DMS 273 (cell line): ENCODE results near the gene CFTR.
"Not testable (repeated sequence)": the region's sequence is repeated elsewhere in the genome, so short reads cannot be mapped to it uniquely, and the experiment has no call there.

Source experiments
- DNase-seq: peaks from one replicate; lab custom pipeline; 2025; ENCODE audit not compliant: unreplicated experiment; lab: John Stamatoyannopoulos, UW

The CFTR gene

DNA sequence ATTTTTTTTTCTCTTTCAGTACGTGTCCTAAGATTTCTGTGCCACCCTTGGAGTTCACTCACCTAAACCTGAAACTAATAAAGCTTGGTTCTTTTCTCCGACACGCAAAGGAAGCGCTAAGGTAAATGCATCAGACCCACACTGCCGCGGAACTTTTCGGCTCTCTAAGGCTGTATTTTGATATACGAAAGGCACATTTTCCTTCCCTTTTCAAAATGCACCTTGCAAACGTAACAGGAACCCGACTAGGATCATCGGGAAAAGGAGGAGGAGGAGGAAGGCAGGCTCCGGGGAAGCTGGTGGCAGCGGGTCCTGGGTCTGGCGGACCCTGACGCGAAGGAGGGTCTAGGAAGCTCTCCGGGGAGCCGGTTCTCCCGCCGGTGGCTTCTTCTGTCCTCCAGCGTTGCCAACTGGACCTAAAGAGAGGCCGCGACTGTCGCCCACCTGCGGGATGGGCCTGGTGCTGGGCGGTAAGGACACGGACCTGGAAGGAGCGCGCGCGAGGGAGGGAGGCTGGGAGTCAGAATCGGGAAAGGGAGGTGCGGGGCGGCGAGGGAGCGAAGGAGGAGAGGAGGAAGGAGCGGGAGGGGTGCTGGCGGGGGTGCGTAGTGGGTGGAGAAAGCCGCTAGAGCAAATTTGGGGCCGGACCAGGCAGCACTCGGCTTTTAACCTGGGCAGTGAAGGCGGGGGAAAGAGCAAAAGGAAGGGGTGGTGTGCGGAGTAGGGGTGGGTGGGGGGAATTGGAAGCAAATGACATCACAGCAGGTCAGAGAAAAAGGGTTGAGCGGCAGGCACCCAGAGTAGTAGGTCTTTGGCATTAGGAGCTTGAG, at the start of gene CFTR:
CFTR (plus strand) TSS at position 801 of the 830 bp plus-strand sequence. CDS start 70 bp downstream, outside the sequence.
- DNase-seq, result peak; percentile 12

DNA sequence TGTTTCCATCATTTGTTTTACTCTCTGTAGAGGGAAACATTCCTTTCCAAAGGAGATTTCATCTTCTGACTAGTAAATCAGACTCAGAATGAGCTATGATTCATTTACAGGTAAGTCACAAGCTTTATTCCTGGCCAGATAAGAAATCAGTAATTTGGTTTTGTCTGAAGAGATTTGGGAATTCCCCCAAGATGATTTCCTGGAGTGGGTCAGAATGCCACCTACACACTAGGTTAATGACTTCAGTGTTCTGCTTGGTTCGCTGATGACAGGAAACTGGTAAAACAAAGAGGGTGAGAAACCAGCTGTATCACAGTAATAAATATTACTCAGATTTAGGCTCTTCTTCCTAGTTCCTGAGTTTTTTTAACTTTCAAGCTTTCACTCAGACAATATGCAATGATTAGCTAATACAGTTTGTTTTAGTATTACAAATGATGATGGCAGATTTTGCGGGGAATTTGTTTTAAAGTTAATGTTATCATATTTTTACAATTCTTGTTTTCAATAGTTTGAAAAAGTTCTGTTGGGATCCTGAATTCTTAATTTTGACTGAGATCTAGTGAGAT, 44.3 kb upstream of the CFTR start:
- no peak for DNase-seq

DNA sequence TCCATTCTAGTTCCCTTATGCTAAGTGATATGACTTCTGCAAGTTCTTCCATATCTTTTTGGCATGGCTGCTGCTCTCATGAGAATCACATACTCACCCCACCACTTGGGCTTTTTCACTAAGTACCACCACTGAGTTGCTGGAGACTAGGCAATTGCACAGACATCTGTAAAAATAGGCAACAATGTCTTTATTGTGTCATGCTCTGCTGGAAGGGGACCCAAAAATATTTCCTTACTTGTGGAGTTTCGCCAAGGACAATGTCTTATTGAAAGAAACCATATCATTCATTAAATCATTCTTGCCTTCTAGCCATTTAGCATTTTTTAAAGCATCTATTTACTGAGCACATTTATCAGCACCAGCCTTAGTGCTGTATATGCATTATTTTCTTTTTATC, 35.2 kb upstream of the CFTR start:
- no peak for DNase-seq

DNA sequence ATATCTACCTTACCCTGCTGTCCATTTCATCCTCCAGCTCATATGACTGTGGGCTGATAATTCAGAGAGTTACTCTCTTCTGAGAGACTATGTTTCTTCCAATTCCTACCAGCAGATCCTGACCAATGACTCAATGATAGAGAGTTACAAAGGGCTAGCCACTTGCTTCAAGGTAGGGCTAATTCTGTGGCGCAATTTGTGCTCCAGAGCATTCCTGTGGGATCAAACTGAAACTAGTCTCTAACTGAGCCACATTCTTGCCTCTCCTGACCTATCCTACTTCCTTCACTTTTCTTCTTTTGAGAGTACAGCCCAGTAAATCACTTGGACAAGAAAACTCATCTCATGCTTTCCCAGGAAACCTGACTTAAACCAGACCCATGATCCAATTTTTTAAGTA, 34.6 kb upstream of the CFTR start:
- DNase-seq, result no peak

DNA sequence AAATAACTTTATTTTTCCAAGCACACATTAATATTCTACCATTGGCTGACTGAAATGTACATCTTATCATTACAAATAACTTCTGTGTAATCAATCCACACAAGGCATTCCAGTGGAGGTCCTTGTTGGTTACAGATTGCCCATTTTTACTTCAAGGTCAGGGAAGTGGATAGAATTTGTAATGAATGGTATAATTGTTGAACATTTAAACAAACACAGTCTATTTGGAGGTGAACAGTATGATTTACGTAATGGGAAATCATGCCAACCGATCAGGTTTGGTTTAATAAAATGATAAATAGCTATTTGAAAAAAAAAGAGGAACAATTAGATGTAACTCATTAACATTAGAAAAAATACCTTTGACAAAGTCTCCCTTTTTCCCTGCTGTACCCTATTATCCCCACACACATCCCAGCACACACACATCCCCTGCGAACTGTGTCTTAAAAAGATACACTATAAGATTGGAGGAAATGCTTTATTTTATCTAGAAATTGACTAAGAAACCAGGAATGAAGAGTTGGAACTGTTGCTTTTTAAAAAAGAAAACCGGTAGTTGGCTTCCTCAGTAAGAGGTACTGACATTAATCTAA, 33.5 kb upstream of the CFTR start:
- no peak for DNase-seq

DNA sequence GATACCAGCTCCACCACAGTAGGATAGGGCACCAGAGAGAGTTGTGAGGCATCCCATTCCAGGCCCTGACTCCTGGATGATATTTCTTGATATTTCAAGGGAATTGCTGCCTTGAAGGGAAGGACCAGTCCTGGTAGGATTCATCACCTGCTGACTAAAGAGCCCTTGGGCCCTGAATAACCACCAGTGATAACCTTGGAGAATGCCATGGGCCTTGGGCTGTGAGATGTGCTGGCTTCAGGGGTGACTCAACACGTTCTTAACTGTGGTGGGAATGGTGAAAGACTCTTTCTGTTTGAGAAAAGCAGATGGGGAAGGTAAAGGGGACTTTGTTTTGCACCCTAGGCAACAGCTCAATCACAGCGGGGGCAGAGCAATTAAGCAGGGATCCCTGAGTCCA, 31.2 kb upstream of the CFTR start:
- no peak for DNase-seq

DNA sequence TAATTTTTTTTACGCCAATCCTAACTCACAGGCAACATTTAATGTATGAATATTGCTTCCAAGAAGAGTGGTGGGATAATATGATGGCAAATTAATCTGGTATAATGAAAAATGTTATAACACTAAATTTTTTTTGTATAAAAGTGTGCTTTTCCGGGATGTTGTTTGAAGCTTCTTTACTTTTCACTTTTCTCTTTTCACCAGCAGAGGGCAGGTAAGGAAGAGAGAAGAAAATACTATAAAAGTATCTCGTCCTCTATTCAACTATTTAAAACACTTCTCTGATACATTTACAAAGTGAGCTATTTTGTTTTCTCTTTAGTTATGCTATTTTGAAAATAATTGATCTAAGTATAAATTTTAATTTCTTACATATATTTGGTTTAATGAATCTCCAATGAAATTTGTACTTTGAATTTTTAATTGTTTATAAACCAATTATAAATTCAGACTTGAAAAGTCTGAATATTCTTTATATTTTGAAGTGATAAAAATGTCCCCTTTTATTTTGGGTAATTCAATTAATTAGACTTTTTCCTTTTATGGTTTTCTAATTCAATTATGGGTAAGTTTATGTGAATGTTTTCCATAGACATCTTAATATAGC, 20.7 kb upstream of the CFTR start:
- DNase-seq, result peak; percentile 61

DNA sequence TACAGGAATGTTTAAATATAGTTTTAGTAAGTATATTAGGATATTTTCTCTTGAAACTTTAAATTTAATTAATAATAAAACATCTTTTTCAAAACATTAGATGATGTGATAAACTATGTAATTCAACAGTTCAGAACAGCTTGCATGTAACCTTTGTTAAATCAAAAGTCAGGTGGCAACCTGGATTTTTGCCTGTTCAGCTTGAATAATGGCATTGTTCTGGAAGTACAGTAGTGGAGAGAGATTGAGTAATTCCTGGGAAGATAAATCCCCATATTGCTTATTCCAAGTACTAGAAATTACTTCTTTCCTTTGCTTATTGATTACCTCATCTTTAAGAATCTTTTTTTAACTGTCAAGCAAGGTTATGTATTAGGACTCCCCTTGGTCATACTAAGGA, 20.1 kb upstream of the CFTR start:
- DNase-seq, result no peak

DNA sequence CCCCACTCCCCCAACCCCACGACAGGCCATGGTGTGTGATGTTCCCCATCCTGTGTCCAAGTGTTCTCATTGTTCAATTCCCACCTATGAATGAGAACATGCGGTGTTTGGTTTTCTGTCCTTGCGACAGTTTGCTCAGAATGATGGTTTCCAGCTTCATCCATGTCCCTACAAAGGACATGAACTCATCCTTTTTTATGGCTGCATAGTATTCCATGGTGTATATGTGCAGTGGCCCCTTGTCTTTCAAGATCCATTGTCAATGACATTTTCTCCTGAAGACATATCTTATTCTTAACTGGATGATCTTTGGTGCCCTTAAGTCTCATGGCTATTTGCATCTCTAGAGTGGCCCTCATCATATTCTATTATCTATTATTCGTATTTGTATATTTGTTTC, 19.0 kb upstream of the CFTR start:
- not testable (repeated sequence) for DNase-seq

DNA sequence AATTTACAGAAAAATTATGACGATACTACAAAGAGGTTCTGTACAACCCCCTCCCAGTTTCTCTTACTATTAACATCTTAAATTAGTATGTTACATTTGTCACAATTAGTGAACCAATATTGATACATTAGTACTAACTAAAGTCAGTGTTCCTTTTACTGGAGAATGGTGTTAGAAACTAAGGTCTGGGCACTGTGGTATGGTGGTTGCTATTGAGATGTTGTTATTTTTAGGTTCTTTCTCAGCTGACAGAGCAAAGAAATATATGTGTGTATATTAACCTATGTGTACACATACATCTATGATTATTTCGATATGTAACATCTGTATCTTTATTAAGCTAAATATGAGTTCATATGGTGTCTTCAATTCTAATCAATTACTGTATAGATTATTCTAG, 11.7 kb upstream of the CFTR start:
- no peak for DNase-seq

DNA sequence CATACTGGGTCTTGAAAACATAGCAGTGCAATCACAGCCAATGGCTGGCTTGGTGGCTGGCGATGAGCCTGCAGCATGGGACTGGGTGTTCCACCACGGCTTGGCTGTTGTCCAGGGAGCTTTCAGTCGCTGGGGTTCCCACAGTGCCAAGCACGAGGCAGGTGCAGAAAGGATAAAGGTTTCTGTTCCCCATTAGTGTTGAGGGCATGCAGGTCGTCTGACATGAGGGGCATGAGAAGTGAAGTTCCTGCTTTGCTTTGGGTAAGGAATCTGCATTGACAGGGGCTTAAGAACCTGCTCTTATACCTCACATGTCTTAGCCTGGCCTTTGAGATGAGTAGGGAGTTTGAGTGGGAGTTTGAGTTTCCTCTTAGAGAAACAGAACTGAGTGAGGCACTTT, 9.0 kb upstream of the CFTR start:
- DNase-seq, result no peak

DNA sequence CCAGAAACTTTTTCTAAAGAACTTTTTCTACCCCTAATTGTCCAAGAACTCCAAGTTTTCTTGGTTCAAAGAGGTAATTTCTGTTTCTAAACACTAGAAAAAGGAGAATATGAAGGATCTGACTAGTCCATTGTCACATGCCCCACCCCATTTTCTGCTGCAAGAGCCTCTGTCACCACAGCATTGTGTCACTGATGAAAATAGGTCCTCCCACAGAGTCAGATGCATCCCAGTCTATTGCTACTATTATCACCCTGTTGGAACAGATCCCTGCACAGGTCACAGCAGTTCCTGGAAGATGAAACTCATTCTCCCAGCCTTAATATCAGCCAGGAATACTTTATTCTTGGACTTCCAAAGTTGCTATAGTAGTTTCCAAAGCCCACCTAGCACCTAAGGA, 7.5 kb upstream of the CFTR start:
- no peak for DNase-seq

DNA sequence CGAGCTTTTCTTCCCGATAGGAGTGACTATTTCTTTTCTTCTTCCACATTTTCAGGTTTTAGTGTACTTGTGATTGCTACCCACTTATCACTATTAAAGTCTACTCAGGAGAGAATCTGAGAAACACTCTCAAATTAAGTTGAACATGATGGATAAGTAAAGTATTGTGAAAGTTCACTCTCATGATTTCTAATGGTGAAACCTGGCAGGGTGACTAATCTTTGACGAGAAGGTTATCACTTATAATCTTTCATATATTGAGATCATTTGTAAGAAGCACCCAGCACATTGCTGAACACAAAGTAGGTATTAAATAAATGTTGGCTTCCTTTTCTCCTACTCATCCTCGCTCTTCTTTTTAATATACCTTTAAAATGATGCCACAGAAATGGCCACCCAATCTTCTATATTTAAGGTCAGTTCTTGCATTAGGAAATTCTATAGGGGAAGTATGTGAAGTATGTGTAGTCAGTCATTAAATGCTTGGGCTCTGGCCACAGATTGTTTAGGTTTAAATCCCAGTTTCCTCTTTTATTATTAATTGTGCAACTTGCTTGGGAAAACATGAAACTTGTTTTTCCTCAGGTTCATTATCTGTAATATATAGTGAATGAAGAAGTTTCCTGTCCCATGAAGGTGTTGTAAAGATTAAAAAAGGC, 3.1 kb upstream of the CFTR start:
- DNase-seq, result no peak

DNA sequence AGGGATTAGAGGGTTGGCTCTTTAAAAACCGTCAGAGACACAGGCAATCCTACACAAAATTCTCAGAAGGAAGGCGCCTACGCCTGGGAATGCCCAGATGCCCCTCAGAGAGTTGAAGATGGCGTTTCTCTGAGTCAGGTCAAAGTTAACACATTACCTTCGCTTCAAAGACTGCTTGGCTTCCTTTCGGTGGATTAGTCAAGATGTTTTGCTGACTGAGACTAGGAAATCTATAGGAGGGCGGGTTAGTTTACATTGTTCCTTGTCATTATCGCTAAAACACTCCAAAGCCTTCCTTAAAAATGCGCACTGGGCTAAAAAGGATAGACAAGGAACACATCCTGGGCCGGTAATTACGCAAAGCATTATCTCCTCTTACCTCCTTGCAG, 995 bp upstream of the CFTR start:
- no peak for DNase-seq

DNA sequence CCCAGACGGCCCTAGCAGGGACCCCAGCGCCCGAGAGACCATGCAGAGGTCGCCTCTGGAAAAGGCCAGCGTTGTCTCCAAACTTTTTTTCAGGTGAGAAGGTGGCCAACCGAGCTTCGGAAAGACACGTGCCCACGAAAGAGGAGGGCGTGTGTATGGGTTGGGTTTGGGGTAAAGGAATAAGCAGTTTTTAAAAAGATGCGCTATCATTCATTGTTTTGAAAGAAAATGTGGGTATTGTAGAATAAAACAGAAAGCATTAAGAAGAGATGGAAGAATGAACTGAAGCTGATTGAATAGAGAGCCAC, 184 bp downstream of the CFTR start:
- no peak for DNase-seq

DNA sequence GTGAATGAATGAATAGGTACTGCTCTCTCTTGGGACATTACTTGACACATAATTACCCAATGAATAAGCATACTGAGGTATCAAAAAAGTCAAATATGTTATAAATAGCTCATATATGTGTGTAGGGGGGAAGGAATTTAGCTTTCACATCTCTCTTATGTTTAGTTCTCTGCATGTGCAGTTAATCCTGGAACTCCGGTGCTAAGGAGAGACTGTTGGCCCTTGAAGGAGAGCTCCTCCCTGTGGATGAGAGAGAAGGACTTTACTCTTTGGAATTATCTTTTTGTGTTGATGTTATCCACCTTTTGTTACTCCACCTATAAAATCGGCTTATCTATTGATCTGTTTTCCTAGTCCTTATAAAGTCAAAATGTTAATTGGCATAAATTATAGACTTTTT, 1.2 kb downstream of the CFTR start:
- peak; percentile 14 for DNase-seq

DNA sequence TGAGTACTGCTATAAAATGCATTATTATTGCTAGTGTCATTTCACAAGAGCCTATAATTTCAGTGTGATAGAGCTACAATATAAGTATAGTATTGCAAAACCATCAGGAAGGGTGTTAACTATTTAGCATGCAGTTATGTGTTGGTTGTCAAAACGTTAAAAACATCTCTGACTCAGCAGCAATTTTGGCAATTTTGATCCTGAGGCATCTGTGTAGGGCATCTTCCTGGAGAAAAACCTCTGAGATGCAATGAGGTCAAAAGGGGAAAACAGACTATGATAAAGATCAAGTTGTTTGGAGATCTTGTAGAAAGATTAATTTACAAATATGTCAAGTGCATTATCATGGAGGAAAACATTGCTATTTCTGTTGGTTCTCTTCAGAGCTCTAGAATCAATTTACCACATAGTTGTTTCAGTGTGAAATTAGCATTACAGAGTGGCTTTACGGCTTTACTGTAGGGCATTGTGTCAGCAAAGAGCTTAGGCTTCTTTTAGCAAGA, 5.3 kb downstream of the CFTR start:
- DNase-seq, result no peak

DNA sequence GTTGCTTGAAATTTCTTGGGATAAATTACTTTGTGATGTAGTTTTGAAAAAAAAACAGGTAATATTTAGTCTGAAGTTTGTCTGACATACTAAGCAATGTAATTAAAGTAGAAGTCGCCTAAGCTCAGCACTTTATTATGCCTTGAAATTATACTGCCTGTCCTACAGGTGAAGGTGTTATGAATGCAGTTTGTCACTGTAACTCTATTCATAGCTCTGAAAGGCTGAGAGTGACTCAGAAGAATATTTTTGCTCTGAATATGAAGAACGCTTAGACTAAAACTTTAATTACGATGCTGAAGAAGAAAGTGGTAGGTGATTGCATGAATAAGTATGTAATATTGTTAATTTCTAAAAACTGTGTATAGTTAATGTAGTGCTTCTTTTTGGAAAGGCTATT, 9.2 kb downstream of the CFTR start:
- DNase-seq, result no peak

DNA sequence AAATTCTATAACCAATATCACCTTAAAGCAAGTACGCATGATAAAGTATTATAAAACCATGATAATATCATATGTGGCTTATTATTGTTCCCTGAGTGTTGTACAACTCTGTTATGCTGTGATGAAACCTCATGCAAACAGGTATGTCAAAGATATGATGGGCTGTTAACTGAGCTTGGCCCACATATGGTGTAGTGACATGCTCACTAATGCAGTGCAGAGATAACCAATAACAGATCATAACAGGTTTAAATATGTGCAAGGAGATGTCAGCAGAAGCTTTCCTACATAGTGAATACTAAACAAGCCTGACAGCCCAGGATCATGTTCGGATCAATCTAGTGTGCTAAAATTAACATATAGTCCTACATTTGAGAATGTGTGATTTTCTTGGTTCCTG, 9.6 kb downstream of the CFTR start:
- no peak for DNase-seq

DNA sequence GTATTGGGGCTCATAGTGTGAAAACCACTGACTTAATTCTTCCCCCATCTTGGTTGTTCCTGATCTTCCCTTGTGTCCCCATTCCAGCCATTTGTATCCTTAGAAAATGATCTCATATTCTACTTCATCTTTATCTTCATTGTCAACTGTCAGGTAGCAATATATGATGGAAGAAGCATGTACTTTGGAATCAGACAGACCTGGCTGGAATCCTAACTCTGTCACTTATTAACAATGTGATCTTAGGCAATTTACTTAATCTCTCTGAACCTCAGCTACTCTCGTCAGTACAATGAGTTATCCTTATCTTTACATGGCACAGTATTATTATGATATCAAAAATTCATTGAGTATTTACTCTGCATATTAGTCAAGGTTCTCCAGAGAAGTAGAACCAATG, 10.1 kb downstream of the CFTR start:
- no peak for DNase-seq

DNA sequence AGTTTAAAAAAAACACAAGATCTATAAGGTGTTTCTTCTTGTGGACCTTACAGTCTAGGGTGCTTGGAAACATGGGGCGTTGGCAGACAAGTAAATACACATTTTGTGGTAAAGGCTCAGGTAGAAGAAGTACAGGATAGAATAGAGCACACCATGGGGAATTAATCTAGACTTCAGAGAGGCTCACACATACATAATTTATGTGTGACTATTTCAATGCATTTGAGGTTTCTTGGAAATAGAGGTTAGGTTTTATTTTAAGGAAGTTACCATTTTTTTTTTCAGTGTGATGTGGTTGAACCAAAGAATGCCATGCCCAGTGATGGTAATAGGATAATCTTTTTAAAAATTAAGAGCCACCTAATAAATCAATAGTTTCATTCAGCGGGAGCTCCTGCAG, 12.8 kb downstream of the CFTR start:
- DNase-seq, result no peak

DNA sequence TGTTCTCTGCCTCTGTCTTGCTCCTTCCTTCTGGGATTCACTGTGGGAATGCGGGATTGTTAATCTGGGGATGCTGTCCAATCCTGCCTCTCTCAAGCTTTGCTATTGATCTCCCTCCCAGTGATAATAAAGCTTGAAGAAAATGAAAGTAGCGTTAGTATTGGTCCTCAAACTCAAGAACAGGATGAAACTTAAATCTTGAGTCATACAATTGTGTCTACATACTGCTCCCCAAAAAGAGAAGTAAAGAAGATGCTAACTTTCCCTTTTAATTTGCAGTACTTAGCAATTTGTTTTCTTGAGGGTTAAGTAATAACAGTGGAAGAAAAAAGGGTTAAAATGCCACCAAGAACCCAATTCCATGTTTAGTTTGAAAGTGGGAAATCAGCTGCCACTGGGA, 13.6 kb downstream of the CFTR start:
- no peak for DNase-seq
